K562 (cell line): ENCODE results near the gene NRSN2. TPM values are rescaled to one million over a fixed set of nuclear protein-coding genes. Genes with fewer than 3 reads are reported as not detected.

ENCODE experiments used
- DACH1 ChIP-seq: fragments of 450-650 bp; IDR thresholded peaks from 2 replicates; pipeline ENCODE4 v1.6.1; 2018; ENCODE audit not compliant: partially characterized antibody
- DPF2 ChIP-seq: fragments of 450-650 bp; IDR thresholded peaks from 2 replicates; pipeline ENCODE4 v1.6.1; 2016
- FOSL1 ChIP-seq: fragments of 200-800 bp; sonication (Bioruptor generic); conservative IDR thresholded peaks from 2 replicates; pipeline ENCODE4 v1.6.1; 2016; ENCODE audit warnings: missing genetic modification characterization, missing compliant biosample characterization
- HCFC1 ChIP-seq: IDR thresholded peaks from 2 replicates; pipeline ENCODE4 v1.6.1; 2012; ENCODE audit warnings: low read depth, low read length, improper control_type of control experiment
- HNRNPH1 ChIP-seq: fragments of 200-400 bp; formaldehyde crosslinking; optimal IDR thresholded peaks from 2 replicates; pipeline ENCODE3; 2017; ENCODE audit warnings: low read depth, mild to moderate bottlenecking, low read length, moderate library complexity
- JUNB ChIP-seq: fragments of 450-650 bp; formaldehyde crosslinking; conservative IDR thresholded peaks from 2 replicates; pipeline ENCODE4 v1.4.0; 2020; ENCODE audit warnings: mild to moderate bottlenecking
- LARP7 ChIP-seq: fragments of 450-650 bp; IDR thresholded peaks from 2 replicates; pipeline ENCODE4 v1.6.1; 2016
- MED1 ChIP-seq: sonication (generic); formaldehyde crosslinking; IDR thresholded peaks from 2 replicates; pipeline ENCODE4 v1.8.1; 2023; ENCODE audit warnings: missing genetic modification reagents, borderline replicate concordance
- PCBP1 ChIP-seq: fragments of 200-400 bp; formaldehyde crosslinking; IDR thresholded peaks from 2 replicates; pipeline ENCODE4 v1.6.1; 2018; ENCODE audit warnings: mild to moderate bottlenecking, low read depth, low read length; ENCODE audit not compliant: poor library complexity, severe bottlenecking
- POLR3G ChIP-seq: IDR thresholded peaks from 2 replicates; pipeline ENCODE4 v1.6.1; 2011; ENCODE audit not compliant: insufficient read length, insufficient replicate concordance; ENCODE audit errors: extremely low read depth
- RBM34 ChIP-seq: fragments of 200-400 bp; formaldehyde crosslinking; IDR thresholded peaks from 2 replicates; pipeline ENCODE4 v1.6.1; 2018; ENCODE audit warnings: low read length, borderline replicate concordance; ENCODE audit not compliant: insufficient read depth
- RHOXF2B ChIP-seq: fragments of 250-450 bp; sonication (Bioruptor Pico); conservative IDR thresholded peaks from 2 replicates; pipeline ENCODE4 v1.5.1; 2021
- SNIP1 ChIP-seq: fragments of 450-650 bp; IDR thresholded peaks from 2 replicates; pipeline ENCODE4 v1.7.1; 2017; ENCODE audit warnings: low read depth, mild to moderate bottlenecking
- SRSF9 ChIP-seq: fragments of 200-400 bp; formaldehyde crosslinking; IDR thresholded peaks from 2 replicates; pipeline ENCODE4 v1.6.1; 2017; ENCODE audit warnings: low read depth, low read length, borderline replicate concordance
- WHSC1 ChIP-seq: IDR thresholded peaks from one replicate; pipeline ENCODE4 v1.6.1; 2012; ENCODE audit warnings: low read length, control low read depth, inconsistent platforms
- ZNF134 ChIP-seq: fragments of 250-450 bp; sonication (Bioruptor Pico); conservative IDR thresholded peaks from 2 replicates; pipeline ENCODE4 v1.4.0; 2020
- polyA plus RNA-seq, 8 experiments: library from polyadenylated mRNA; depleted of rRNA in 4 of 8; stranded (reverse) in 5 of 8; unstranded in 3 of 8; fragments of >200 nt; fragmentation: Nextera tagmentation in 2 of 8; fragmentation: Illumina TruSeq in 1 of 8; extraction: Ambion mirVana in 2 of 8; extraction: Trizol in 1 of 8; gene quantifications; 2 replicates each; pipeline versions ENCODE4 v1.2.1 to v1.2.3, GENCODE V29; 2011 to 2014; ENCODE audit warnings: inconsistent platforms in 1 of 8, missing spikeins in 1 of 8
- total RNA-seq, 7 experiments: library from RNA; depleted of rRNA in 6 of 7; stranded (reverse); fragments of >200 nt in 6 of 7; fragmentation: Illumina TruSeq in 2 of 7; extraction: Trizol in 2 of 7; gene quantifications; 2 replicates each; pipeline versions ENCODE4 v1.2.1 to v1.2.3, GENCODE V29; 2011 to 2021; ENCODE audit warnings: low replicate concordance in 1 of 7
- TF ChIP-seq, protein P1 (sequence below): fragments of 250-450 bp; sonication (Bioruptor Pico); IDR thresholded peaks from 2 replicates; pipeline ENCODE4 v1.8.0; 2022; ENCODE audit warnings: moderate library complexity, mild to moderate bottlenecking, inconsistent platforms
- TF ChIP-seq, protein P2 (sequence below): fragments of 450-650 bp; IDR thresholded peaks from 2 replicates; pipeline ENCODE4 v1.6.1; 2016; ENCODE audit warnings: low read depth, mild to moderate bottlenecking, moderate library complexity
- TF ChIP-seq, protein P3 (sequence below): fragments of 450-650 bp; formaldehyde crosslinking; IDR thresholded peaks from 2 replicates; pipeline ENCODE4 v1.4.0; 2020; ENCODE audit warnings: mild to moderate bottlenecking, moderate library complexity
- TF ChIP-seq, protein P4 (sequence below): sonication (generic); formaldehyde crosslinking; IDR thresholded peaks from 2 replicates; pipeline ENCODE4 v1.8.0; 2023; ENCODE audit warnings: mild to moderate bottlenecking, missing genetic modification reagents
- TF ChIP-seq, protein P5 (sequence below): fragments of 450-650 bp; conservative IDR thresholded peaks from 2 replicates; pipeline ENCODE4 v1.6.1; 2016; ENCODE audit warnings: missing genetic modification characterization, low read depth, mild to moderate bottlenecking, control low read depth, missing compliant biosample characterization

Gene NRSN2
- total and polyA plus RNA-seq, 9 of the 15 experiments (the other 6 are each of a cell fraction or from before 2014, with no cell fraction given) = 7.5 to 29.7 (median 11.1) TPM

DNA sequence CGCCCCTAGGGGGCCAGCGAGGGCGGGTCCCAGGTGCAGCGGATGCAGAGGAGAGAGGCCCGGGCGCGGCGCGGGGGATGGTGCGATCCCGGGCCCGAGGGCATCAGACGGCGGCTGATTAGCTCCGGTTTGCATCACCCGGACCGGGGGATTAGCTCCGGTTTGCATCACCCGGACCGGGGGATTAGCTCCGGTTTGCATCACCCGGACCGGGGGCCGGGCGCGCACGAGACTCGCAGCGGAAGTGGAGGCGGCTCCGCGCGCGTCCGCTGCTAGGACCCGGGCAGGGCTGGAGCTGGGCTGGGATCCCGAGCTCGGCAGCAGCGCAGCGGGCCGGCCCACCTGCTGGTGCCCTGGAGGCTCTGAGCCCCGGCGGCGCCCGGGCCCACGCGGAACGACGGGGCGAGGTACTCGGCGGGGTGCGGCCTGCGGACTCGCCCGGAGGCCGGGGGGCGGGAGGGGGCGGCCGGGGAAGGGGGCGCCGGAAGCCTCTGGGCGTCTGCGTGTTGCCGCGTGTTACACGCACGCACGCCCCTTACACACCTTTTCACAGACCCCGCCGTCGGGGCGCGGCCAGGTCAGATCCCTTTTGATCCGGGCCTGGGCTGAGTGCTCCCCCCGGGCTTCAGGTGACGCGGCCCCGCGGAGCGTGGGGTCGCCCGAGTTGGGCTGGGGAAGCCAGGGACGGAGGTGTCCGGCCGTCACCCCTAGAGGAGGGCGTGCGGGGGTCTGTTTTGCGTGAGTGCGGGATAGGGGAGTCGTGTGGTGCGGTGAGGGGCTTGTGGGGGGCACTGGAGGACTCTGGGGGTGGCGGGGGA is 34.1 kb downstream of the NRSN2 start (continued):
- TF ChIP-seq ZNF134 (no peak), DACH1 (peak; percentile 64), PCBP1 (peak; percentile 56), SRSF9 (no peak), WHSC1 (no peak), FOSL1 (tag) (peak; percentile 62), SNIP1 (no peak), MED1 (CRISPR knock-in tag) (peak; percentile 71; the same call in 1 of the 2 replicates), POLR3G (no peak), LARP7 (peak; percentile 52; the same call in 1 of the 2 replicates), HNRNPH1 (no peak), RHOXF2B (CRISPR knock-in tag) (no peak), RBM34 (no peak), HCFC1 (no peak), DPF2 (peak; percentile 72; the same call in 1 of the 2 replicates), JUNB (no peak)
- TF ChIP-seq, protein P1, sequence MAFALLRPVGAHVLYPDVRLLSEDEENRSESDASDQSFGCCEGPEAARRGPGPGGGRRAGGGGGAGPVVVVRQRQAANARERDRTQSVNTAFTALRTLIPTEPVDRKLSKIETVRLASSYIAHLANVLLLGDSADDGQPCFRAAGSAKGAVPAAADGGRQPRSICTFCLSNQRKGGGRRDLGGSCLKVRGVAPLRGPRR = no peak
- TF ChIP-seq, protein P2, sequence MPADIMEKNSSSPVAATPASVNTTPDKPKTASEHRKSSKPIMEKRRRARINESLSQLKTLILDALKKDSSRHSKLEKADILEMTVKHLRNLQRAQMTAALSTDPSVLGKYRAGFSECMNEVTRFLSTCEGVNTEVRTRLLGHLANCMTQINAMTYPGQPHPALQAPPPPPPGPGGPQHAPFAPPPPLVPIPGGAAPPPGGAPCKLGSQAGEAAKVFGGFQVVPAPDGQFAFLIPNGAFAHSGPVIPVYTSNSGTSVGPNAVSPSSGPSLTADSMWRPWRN = no peak
- TF ChIP-seq, protein P3, sequence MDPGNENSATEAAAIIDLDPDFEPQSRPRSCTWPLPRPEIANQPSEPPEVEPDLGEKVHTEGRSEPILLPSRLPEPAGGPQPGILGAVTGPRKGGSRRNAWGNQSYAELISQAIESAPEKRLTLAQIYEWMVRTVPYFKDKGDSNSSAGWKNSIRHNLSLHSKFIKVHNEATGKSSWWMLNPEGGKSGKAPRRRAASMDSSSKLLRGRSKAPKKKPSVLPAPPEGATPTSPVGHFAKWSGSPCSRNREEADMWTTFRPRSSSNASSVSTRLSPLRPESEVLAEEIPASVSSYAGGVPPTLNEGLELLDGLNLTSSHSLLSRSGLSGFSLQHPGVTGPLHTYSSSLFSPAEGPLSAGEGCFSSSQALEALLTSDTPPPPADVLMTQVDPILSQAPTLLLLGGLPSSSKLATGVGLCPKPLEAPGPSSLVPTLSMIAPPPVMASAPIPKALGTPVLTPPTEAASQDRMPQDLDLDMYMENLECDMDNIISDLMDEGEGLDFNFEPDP (CRISPR knock-in tag) = no peak
- TF ChIP-seq, protein P4, sequence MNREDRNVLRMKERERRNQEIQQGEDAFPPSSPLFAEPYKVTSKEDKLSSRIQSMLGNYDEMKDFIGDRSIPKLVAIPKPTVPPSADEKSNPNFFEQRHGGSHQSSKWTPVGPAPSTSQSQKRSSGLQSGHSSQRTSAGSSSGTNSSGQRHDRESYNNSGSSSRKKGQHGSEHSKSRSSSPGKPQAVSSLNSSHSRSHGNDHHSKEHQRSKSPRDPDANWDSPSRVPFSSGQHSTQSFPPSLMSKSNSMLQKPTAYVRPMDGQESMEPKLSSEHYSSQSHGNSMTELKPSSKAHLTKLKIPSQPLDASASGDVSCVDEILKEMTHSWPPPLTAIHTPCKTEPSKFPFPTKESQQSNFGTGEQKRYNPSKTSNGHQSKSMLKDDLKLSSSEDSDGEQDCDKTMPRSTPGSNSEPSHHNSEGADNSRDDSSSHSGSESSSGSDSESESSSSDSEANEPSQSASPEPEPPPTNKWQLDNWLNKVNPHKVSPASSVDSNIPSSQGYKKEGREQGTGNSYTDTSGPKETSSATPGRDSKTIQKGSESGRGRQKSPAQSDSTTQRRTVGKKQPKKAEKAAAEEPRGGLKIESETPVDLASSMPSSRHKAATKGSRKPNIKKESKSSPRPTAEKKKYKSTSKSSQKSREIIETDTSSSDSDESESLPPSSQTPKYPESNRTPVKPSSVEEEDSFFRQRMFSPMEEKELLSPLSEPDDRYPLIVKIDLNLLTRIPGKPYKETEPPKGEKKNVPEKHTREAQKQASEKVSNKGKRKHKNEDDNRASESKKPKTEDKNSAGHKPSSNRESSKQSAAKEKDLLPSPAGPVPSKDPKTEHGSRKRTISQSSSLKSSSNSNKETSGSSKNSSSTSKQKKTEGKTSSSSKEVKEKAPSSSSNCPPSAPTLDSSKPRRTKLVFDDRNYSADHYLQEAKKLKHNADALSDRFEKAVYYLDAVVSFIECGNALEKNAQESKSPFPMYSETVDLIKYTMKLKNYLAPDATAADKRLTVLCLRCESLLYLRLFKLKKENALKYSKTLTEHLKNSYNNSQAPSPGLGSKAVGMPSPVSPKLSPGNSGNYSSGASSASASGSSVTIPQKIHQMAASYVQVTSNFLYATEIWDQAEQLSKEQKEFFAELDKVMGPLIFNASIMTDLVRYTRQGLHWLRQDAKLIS (CRISPR knock-in tag) = peak; percentile 98
- TF ChIP-seq, protein P5, sequence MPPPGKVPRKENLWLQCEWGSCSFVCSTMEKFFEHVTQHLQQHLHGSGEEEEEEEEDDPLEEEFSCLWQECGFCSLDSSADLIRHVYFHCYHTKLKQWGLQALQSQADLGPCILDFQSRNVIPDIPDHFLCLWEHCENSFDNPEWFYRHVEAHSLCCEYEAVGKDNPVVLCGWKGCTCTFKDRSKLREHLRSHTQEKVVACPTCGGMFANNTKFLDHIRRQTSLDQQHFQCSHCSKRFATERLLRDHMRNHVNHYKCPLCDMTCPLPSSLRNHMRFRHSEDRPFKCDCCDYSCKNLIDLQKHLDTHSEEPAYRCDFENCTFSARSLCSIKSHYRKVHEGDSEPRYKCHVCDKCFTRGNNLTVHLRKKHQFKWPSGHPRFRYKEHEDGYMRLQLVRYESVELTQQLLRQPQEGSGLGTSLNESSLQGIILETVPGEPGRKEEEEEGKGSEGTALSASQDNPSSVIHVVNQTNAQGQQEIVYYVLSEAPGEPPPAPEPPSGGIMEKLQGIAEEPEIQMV (tag) = peak; percentile 86
